NCI-H1092 treated with DMSO at 0.1 percent for 48 hours (cell line): ENCODE results near the gene PPP1R15A.
A peak's percentile ranks its signal among the peaks of the same experiment; 100 is the strongest.
"Not testable (repeated sequence)": the region's sequence is repeated elsewhere in the genome, so short reads cannot be mapped to it uniquely, and the experiment has no call there.

Experiments used
- DNase-seq: peaks from one replicate; lab custom pipeline; 2025; lab: John Stamatoyannopoulos, UW

The PPP1R15A gene

GRCh38 chr19:48881741-48882657, 9.8 kb downstream of the PPP1R15A start:
- DNase-seq, result no peak

- DNase-seq, result no peak
Observed at GRCh38 chr19:48883726-48884125, 11.5 kb downstream of the PPP1R15A start.

- DNase-seq, result no peak
Observed at GRCh38 chr19:48887861-48888612, 15.8 kb downstream of the PPP1R15A start.

- not testable (repeated sequence) for DNase-seq
Observed at GRCh38 chr19:48889496-48889895, 17.3 kb downstream of the PPP1R15A start.

- DNase-seq, result no peak
Observed at GRCh38 chr19:48890551-48890950, 18.3 kb downstream of the PPP1R15A start.

- DNase-seq, result no peak
Observed at GRCh38 chr19:48895226-48895625, 23.0 kb downstream of the PPP1R15A start.

- DNase-seq, result no peak
Observed at GRCh38 chr19:48896191-48896720, 24.0 kb downstream of the PPP1R15A start.

- DNase-seq, result no peak
Observed at GRCh38 chr19:48897181-48897580, 25.0 kb downstream of the PPP1R15A start.

GRCh38 chr19:48899386-48899749, 27.1 kb downstream of the PPP1R15A start:
- not testable (repeated sequence) for DNase-seq

- DNase-seq, result peak; percentile 89
Observed at GRCh38 chr19:48899781-48900476, 27.7 kb downstream of the PPP1R15A start, which contains the start of gene NUCB1. TSS of gene NUCB1 (plus strand) at chr19:48900312. CDS start at chr19:48900797, 485 bp downstream.

- DNase-seq, result no peak
Observed at GRCh38 chr19:48900477-48901406, 28.5 kb downstream of the PPP1R15A start.

GRCh38 chr19:48902291-48902690, 30.1 kb downstream of the PPP1R15A start:
- not testable (repeated sequence) for DNase-seq

GRCh38 chr19:48903788-48904187, 31.6 kb downstream of the PPP1R15A start:
- DNase-seq, result not testable (repeated sequence)

GRCh38 chr19:48905664-48906063, 33.4 kb downstream of the PPP1R15A start:
- DNase-seq, result no peak

GRCh38 chr19:48906324-48906723, 34.1 kb downstream of the PPP1R15A start:
- DNase-seq, result no peak

GRCh38 chr19:48907671-48908070, 35.5 kb downstream of the PPP1R15A start:
- DNase-seq, result no peak

- DNase-seq, result not testable (repeated sequence)
Observed at GRCh38 chr19:48909424-48910077, 37.3 kb downstream of the PPP1R15A start.

GRCh38 chr19:48910803-48911202, 38.6 kb downstream of the PPP1R15A start:
- no peak for DNase-seq

- no peak for DNase-seq
Observed at GRCh38 chr19:48913114-48913889, 41.1 kb downstream of the PPP1R15A start.

- DNase-seq, result no peak
Observed at GRCh38 chr19:48914181-48914580, 42.0 kb downstream of the PPP1R15A start.
